GM08714 (cell line): ENCODE results near the gene TRIO.

Experiments used
- H3K4me3 ChIP-seq: fragments of 200-500 bp; sonication (Bioruptor generic); 2 replicates; pipeline ENCODE4 v1.5.1; 2014; ENCODE audit warnings: mild to moderate bottlenecking, low read length, inconsistent platforms
- ZNF274 ChIP-seq: IDR thresholded peaks from 2 replicates; pipeline ENCODE4 v1.6.1; 2012; ENCODE audit warnings: mild to moderate bottlenecking, low read depth, low read length

The TRIO gene

DNA sequence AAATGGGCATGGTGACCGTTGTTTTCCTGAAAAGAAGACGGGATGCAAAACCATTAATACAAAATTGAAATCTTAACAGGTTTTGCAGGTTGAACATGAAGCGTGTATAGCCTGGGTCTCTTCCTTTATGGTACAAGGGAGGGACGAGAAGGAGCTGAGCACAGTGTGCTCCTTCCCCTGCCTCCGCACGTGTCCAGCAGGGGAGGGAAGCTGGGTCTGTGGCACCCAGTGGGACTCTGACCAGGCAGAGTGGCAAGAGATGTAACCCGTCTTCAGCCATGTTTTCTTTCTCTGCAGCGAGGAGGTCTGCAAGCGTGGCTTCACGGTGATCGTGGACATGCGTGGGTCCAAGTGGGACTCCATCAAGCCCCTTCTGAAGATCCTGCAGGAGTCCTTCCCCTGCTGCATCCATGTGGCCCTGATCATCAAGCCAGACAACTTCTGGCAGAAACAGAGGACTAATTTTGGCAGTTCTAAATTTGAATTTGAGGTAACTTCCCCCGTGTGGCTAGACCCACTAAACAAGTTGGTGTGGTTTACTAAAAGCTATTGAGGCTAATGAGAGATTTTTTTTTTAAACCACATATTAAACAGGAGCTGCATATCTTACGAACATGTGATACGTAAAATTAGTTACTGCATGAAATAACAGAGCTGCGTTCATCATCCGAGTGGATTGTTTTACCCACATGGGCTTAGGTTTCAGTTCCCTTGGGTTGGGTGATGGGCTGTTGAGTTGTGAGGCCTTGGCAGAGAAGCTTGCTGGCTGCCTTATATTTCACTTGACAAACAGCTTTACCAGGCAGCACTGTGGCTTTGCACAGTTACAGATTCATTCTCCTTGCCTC, 143.7 kb downstream of the TRIO start:
- no peak overlapping the region; the same call in 1 of the 2 replicates for H3K4me3 ChIP-seq
- TF ChIP-seq ZNF274, result no peak

DNA sequence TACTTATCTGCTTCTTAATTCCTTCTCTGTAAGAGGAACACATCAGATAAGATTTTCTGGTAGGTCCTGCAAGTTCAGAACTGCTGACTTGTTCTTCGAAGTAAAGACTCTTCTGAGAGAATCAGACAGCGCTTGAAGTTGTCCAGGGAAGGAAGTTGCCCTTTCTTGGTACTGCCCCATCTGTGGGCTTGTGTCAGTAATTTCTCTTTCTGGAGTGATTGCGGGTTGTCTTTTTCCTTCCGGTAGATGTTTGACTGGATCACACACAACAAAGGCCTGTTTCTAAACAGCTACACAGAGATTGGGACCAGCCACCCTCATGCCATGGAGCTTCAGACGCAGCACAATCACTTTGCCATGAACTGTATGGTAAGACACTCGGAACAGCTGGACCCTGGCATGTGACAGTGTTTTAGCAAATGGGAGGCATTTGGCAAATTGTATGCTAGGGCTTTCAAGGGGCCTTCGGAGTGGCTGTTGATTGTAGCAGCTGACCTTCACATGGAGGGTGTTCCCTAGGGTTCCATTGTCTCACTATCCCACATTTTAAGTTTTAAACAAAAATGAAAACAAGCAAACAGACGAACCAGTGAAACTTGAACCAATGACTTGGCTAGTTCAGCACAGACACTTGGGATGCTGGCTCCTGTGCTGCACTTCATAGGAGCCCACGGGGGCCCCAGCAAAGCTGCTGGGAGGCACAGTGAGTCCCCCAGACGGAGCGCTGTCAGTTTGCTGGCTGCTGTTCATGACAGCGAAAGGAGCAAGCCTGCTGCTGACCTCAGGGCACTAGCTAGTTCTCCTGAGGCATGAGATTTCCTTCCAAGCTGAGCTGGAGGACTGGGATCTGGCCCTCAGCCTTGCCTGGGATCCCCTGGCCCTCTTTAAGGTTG, 149.9 kb downstream of the TRIO start:
- TF ChIP-seq ZNF274, result no peak
- no peak overlapping the region for H3K4me3 ChIP-seq

DNA sequence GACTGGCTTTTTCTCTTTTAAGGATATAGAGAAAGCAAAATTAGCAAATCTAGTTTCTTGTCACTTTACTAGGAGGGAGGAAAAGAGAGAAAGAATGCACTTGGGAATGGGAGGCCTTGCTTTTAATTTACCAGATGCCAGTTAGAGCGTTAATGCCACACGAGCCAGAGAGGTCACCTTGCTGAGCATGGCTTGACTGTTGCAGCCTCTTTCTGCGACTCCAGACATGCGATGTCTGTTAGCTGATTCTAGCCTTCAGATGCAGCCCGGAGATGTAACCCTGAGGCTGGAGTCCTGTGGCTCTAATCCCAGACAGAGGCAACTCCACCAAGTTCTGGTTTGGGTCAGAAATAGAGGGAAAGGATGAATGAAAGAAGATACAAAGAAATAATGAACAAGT, 152.5 kb downstream of the TRIO start:
- TF ChIP-seq ZNF274, result no peak

DNA sequence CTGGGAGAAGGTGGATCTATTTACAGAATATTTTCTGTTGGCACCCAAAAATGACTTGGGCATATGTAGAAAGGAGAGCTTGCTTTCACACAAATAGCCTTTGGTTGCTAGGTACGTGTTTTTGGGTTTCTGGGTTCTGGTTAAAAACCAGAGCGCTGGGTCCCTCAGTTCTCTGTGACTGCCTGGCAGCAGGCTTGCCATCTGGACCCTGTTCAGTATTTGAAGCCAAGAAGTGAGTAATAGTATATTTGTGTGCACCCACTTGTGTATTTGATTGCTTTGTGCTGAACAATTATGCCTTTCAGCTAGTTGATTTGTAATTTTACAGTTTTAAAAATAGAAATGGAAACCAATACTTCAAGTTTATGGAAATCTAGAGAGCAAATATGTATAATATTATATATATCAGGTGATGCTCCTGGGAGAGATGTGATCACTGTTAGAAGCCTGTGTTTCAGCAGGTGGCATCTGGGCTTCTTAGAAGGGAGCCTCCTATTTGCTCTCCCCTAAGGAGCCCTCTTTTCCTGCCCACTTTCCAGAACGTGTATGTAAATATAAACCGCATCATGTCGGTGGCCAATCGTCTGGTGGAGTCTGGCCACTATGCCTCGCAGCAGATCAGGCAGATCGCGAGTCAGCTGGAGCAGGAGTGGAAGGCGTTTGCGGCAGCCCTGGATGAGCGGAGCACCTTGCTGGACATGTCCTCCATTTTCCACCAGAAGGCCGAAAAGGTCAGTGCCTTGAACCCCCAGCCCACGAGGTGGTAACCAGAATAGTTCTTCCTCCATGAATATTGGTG, 153.6 kb downstream of the TRIO start:
- TF ChIP-seq ZNF274, result no peak
- no peak overlapping the region for H3K4me3 ChIP-seq

More for the DNA sequence above, 152.5 kb downstream of the TRIO start:
- no peak overlapping the region for H3K4me3 ChIP-seq

DNA sequence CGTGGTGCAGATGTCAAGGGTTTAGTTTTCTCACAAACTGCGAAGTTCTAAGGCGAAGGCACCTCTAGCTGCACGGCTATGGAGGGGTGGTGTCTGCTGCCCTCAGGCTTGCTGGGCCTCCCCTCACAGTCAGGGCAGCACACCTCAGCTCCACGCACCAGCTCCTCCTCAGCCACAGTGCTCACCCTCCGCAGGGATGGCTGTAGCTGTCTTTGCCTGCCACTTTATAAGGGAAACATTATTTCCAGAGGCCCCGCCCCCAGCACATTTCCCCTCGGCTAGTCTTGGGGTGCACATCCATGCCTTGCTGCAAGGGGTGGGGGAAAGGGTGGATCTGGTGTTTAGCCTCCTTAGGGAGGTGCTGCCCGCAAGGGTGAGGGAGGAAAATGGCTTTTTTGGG, 154.6 kb downstream of the TRIO start:
- TF ChIP-seq ZNF274, result no peak
- no peak overlapping the region for H3K4me3 ChIP-seq

DNA sequence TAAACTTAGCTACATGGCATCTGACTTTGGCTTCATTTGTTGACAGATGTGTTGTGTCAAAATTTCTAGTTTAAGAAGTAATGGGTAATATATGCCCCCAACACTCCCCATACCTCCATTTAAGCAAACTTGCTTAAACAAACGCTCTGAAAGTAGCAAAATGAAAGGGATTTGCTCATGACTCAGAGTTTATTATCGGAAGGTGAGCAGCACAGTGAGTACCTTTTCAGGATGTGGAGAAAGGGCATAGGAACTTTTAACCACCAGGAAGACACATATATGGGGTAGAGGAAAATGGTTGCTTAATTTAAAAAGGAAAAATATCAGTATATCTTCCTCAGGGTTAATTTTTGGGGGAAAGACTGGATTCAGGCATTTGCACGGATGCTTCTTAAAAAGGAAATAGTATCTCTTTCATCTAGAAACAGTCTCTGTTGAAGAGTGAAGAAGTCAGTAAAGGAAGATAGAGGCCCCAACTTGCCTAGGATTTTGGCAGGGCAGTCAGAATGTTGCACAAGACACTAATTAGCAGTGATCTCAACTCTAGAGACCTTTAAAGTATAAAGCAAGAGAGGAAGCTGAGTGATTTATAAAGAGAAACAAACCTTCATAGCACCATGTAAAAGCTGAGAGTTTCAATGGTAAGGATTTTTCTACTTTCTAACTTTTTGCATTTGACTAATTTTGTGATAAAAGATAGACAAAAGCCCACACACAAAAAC, 155.1 kb downstream of the TRIO start:
- H3K4me3 ChIP-seq, result no peak overlapping the region
- TF ChIP-seq ZNF274, result no peak

DNA sequence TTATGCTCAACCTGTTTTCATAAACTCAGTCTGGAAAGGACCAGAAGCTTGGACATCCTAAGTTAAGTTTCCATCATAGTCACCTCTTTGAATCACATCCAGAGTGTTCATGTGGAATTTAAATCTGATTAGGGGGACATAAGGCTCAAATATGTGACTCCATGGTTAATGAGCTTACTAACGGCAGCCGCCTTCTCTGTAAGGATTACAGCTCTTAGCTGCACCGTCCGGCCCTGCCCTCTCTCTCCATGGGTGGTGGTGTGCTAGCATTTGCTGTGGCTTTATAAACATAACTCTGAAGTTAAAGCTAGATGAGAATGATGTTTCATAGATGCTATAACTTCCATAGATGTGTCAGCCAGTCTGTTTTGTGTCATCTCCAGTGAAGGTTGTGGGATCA, 156.5 kb downstream of the TRIO start:
- no peak overlapping the region for H3K4me3 ChIP-seq
- no peak for TF ChIP-seq ZNF274

DNA sequence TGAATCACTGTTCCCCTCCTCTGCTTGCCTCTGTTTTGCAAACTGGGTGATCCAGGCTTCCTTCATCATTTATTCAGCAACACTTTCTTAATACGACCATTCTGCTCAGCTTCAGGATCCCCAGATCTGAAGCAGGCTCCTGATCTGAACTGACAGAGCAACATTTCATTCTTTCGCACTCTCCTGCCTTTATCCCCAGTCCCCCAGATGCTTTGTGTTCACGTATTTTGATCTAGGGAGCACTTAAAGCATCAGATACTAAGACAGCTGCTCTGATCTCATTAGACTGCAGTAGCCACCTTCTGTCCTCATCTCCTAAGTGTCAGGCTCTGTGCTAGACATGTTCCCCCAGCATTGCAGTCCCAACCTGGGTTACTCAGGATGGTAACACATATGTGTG, 158.0 kb downstream of the TRIO start:
- TF ChIP-seq ZNF274, result no peak
- no peak overlapping the region for H3K4me3 ChIP-seq

DNA sequence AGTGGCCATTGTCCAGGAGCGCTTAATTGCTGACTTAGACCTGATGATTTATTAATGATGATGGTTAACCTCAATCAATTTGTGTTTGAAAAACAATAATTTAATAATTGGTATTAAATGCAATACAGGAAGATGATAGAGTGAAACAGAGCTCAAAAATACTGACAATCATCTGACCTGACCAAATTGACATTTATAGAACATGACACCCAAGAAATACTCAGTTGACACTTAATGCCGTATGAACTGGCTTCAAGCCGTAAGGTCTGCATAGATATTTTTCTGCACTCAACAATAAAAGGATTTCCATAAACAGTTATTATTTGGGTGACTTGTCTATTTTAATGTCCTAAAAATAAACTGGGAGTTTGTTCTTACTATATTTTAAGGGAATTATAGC, 159.2 kb downstream of the TRIO start:
- no peak overlapping the region for H3K4me3 ChIP-seq
- TF ChIP-seq ZNF274, result no peak

DNA sequence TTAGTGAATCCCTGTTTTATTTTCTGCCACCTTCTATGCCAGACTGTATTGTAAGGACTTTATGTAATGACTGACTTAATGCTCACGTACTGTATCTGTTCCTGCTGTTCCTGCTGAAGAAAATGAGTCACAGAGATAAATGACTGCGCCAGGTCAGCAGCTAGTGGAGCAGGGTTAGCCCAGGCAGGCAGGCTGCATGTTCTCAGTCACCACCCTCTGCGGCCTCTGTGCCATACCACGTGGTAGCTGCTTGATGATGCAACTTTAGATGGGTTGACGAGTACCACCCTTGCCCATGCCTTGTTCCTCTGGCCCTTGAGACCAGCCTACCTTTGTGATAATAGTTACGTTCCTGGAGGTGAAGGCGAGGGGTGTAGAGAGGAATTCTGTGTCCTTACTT, 161.9 kb downstream of the TRIO start:
- no peak overlapping the region for H3K4me3 ChIP-seq
- TF ChIP-seq ZNF274, result no peak

DNA sequence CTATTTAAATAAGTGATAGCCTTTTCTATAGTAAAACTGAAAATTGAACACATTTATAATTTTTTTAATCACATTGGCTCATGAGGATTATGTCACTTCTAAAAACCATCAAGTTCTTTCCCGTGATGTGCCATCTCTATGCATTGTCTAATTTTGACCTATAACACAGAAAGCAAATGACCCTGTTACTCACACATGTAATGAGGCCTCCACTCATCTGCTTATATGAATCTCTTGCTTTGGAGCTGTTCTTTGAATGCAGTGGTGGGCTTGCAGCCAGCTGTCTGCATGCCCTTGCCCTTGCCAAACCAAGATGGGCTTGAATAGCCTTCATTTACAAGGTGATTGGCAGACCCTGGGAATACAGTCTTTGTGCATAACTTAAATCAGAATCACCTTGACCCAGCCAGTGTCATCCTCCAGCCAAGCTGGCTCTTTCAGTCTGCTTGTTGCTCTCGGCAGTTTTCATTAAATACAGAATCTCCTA, 163.2 kb downstream of the TRIO start:
- TF ChIP-seq ZNF274, result no peak
- no peak overlapping the region for H3K4me3 ChIP-seq

DNA sequence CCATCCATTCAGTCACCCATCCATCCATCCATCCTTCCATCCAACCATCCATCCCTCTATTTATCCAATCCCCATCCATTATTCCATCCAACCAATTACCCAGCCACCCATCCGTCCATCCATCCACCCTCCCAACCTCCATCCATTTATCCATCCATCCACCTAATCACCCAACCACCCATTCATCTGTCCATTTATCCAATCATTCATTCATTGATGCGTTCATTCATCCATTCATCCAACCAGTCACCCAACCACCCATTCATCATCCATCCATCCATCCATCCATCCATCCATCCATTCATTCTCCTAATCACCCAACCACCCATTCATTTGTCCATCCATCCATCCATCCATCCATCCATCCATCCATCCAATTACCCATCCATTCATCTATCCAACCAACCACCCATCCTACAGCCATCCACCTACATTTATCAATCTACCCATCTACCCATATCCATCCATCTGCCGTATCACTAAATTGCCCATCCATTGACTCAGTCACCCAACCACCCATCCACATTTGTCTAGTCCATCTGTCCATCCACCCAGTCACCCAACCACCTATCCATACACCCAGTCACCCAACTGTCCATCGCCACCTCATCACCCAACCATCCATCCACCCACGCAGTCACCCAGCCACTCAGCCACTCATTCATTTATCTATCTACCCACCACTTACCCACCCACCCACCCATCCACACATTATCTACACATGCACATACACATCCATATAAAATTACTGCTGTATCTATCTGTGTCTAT, 165.4 kb downstream of the TRIO start:
- TF ChIP-seq ZNF274, result no peak
- H3K4me3 ChIP-seq, result no peak overlapping the region

DNA sequence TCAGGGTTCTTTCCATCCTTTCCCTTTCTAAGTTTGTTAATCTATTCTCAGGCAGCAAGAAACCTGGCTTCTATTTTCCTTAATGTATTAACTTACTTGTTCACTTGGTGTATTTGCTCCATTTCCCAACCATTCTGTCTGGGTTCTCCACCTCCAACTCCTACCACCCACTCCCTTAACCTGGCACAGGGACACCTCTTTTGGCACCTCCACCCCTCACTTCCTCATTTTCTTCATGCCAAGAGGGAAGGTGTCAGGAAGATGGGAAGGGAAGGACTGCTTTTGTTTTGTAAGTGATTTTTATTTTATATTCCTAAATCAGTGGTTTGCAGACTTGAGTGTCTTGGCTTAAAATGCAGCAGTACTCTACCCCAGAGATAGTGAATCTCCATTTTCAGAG, 166.1 kb downstream of the TRIO start:
- H3K4me3 ChIP-seq, result no peak overlapping the region
- TF ChIP-seq ZNF274, result no peak
